GM19328 (cell line): ENCODE data around the gene OR2A2.
A peak's percentile ranks its signal among the peaks of the same experiment; 100 is the strongest.
"Not testable (repeated sequence)": the region's sequence is repeated elsewhere in the genome, so short reads cannot be mapped to it uniquely, and the experiment has no call there.

Experiments
- ATAC-seq: cut with Tn5 transposase; IDR thresholded peaks from one replicate; pipeline ENCODE4 v1.9.1; 2021; ENCODE audit warnings: mild to moderate bottlenecking, moderate library complexity; ENCODE audit not compliant: unreplicated experiment

Gene OR2A2, protein sequence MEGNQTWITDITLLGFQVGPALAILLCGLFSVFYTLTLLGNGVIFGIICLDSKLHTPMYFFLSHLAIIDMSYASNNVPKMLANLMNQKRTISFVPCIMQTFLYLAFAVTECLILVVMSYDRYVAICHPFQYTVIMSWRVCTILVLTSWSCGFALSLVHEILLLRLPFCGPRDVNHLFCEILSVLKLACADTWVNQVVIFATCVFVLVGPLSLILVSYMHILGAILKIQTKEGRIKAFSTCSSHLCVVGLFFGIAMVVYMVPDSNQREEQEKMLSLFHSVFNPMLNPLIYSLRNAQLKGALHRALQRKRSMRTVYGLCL

GRCh38 chr7:144109283-144109682 is at the start of gene OR2A2:
TSS of gene OR2A2 (plus strand) at chr7:144109583. CDS start at chr7:144109583, 0 bp downstream.
- no peak for ATAC-seq

DNA sequence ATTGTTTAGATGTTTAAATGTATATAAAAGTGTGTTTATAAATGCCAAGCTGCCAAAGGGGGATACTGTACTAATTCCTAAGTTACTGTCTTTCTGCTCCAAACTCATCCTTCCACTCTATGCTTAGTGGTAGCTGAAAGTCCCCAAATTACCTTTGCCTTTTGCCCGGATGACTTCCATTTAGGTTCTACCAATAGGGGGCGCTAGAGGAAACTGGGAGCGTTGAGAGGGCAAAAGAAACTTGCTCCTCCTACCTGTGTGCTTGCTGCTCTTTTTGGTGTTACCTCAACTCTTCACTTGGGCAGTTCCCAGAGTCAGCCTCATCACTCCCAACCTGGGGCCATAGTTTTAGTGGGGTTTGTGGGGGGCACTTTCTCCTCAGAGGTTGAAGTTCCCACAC is 45.7 kb upstream of the OR2A2 start:
- ATAC-seq, result no peak

- ATAC-seq, result no peak
Observed at GRCh38 chr7:144069511-144069910, 39.9 kb upstream of the OR2A2 start, which contains the start of gene OR2A25. TSS of gene OR2A25 (plus strand) at chr7:144069811. CDS start at chr7:144074220, 4,409 bp downstream.

DNA sequence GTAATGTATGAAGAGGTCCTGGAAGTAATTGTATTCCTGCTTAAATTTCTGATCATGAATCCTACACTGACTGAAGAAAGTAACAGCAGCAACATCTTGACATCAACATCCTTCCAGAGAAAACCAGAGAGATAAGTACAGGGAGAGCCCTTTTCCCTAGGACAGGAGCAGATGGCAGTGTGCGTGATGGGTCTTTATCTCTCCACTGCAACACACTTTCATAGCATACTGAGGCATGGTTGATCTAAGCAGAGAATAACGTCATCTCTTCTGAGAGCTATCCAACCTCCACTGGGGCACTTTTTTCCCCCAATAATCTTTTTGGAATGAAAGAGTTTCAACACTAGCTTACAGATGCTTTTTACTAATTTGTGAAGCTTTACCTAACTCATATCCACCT is 39.4 kb upstream of the OR2A2 start:
- ATAC-seq, result no peak

GRCh38 chr7:144074374-144074773 is 35.0 kb upstream of the OR2A2 start:
- no peak for ATAC-seq

DNA sequence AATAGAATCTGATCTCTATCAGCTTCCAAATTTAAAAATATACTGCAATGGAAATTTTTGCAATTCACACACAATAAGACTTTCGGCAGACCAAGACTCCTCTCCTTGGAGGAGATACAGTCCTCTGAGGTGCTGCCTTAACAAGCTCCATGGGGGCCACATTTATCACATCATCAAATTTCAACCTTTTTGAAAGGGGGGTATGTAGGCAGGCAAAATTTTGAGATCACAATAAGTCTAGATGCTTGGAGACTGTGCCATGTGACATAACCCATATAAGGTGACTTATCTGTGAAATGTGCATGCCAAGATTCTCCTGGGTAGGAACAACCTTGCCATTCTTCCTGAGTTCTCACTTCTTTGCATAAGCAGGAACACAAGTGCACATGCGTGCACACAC is 23.4 kb upstream of the OR2A2 start, which contains the start of gene OR2A12:
Gene OR2A12, plus strand, starts transcription at position 301 of the 400 bp plus-strand sequence. CDS start 8,830 bp downstream, outside the sequence.
- ATAC-seq, result no peak

- no peak for ATAC-seq
Observed at GRCh38 chr7:144086730-144087129, 22.7 kb upstream of the OR2A2 start.

DNA sequence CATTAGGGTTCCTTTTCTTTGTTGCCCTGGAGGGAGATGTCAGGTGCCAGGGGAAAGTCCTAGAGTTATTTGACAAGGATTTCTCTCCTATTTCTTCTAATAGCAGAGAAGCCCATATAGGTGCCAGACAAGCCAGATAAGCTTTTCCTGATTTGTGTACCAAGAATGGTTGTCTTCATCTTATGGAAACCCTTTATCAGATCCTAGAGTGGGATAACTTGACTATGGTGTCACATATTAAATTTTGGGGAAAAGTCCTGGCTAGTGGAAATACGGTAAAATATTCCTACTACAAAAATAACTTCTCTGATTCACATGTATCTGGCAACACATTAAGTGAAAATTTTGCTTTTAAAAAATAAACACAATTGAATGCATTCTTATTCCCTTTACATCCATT is 22.2 kb upstream of the OR2A2 start:
- no peak for ATAC-seq

- no peak for ATAC-seq
Observed at GRCh38 chr7:144090667-144091066, 18.7 kb upstream of the OR2A2 start.

DNA sequence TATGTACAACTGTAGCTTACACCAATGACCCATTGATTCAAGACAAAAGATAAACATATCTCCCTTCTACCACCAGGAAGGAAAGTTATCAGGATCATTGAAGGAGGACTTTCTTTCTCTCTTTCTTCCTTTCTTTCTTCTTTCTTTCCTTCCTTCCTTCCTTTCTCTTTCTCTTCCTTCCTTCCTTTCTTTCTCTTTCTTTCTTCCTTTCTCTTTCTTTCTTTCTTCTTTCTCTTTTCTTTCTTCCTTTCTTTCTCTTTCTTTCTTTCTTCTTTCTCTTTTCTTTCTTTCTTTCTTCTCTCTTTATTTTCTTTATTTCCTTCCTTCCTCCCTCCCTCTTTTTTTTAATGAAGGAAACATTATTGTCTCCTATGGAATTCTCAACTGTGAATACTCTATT is 10.6 kb upstream of the OR2A2 start:
- no peak for ATAC-seq

GRCh38 chr7:144100607-144101006 is 8.8 kb upstream of the OR2A2 start:
- no peak for ATAC-seq

DNA sequence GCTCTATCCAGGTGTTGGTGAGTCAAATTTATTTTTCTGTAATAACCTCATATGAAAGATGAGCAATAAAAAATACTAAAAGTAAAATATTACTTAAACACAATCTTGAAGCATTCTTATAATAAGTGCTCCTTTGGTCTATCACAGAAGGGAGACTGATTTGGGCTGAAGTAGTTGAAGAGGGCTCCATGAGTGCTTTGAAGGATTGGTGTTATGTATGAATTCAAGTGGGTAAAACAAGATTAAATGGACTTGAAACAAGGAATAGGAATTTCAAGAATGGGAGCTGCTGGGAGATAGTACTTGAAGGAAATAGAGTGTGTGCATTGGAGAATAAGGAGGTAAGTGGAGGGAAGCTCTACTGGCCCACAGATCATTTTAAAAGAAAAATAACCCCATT is 7.3 kb upstream of the OR2A2 start:
- no peak for ATAC-seq

DNA sequence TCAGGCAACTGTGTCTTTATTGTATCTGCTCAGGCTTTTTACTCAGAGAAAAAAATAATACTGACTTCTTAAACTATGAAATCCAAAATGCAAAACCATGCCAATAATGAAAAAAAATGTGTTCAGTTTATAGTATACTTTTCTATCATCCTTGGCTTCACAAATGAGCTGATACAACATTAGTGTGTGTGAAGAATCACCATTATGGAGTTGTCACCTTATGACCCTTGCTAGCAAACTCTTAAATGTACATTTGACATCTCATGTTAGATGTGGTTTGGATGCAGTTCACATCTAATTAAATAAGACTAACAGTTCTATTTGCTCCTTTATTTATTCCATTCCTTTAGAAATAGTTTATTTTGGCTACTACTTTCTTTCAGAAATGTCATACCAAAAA is 4.2 kb upstream of the OR2A2 start:
- ATAC-seq, result no peak

- no peak for ATAC-seq
Observed at GRCh38 chr7:144110272-144110671, 889 bp downstream of the OR2A2 start.

GRCh38 chr7:144113651-144114050 is 4.3 kb downstream of the OR2A2 start:
- ATAC-seq, result no peak

GRCh38 chr7:144118341-144118740 is 9.0 kb downstream of the OR2A2 start:
- ATAC-seq, result no peak

DNA sequence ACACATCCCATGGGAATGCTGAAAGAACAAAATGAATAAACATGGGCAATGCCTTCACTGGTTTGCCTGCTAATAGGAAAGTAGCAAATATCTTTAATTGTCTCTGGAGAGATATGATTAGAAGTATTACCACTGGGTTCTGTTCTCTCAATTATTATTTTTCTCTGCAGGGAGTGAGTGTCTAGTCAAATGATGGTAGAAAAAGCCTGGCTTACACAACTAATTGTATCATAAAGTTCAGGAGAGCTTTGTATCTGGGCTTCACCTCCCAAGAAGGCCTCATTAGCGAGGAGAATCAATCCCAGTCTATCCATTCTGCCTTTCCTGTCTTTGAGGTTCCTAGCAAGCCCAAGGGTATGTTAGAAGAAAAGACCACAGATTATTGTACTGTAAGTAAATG is 13.5 kb downstream of the OR2A2 start, which contains the start of gene OR2A14:
Gene OR2A14, plus strand, starts transcription at position 301 of the 400 bp plus-strand sequence. CDS start 5,937 bp downstream, outside the sequence.
- ATAC-seq, result no peak

DNA sequence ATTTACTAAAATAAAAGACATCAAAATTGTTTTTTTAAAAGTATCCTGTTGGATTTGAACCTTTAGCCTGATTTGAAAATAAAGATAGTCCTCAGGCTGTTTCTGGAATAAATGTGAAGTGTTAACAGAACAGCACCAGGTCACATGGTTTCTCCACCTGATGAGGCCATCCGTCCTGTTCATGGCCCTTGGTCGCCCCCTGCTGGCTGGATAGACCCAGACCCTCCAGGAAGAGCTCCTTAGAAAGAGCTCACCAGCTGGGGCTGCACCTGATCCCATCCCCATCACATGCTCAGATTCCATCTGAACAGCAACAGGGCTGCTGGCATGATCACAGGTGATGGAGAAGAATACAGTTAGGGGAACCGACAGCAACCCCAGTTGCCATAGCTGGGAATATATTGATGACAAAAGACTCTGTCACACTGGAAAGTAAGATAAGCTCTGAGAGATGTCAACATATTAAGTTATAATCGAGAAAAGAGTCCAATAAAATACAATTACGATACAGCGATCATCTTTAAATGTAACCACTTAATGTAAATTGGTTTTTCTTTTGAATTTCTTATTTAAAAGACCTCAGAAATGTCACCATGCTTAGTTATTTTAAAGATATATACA is 18.4 kb downstream of the OR2A2 start:
- ATAC-seq, result peak; percentile 100

GRCh38 chr7:144129601-144130000 is 20.2 kb downstream of the OR2A2 start:
- ATAC-seq, result not testable (repeated sequence)

GRCh38 chr7:144130730-144131129 is 21.3 kb downstream of the OR2A2 start:
- no peak for ATAC-seq

- ATAC-seq, result no peak
Observed at GRCh38 chr7:144132262-144132661, 22.9 kb downstream of the OR2A2 start.

DNA sequence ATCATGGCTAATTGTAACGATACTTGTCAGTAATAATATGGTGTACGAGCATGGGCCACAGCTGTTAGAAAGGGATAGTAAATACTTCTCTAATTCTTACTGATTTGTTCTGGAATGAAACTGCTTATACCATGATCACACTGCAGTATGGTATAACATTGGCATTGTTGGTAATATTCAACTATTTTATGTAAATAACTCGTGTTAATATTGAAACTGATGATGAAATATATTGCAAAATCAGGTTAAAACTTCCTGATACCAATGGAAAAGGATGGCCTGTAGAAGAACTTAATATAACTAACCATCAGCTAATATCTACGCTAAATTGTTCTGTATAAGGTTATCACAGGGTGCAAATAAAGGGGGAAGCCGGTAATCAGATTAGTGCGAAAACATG is 23.9 kb downstream of the OR2A2 start:
- ATAC-seq, result no peak
